Activated T-helper 2 cell treated with anti-CD3 and anti-CD28 coated beads, Interferon-gamma antibody, Interleukin-2, Interleukin-4, amounts not matched to agents 10 μg/mL and 5 μg/mL and 100 μg/mL, durations not matched to agents 14 hours and 24 hours and 36 hours (primary cell): Measurements from ENCODE around the gene NINJ2. TPM values are rescaled to one million over a fixed set of nuclear protein-coding genes. Genes with fewer than 3 reads are reported as not detected.
"Not testable (repeated sequence)": the region's sequence is repeated elsewhere in the genome, so short reads cannot be mapped to it uniquely, and the experiment has no call there.

Source experiments
- DNase-seq: peaks from one replicate; pipeline ENCODE4 v3.0.0; 2021; ENCODE audit warnings: low spot score
- H3K27ac Mint-ChIP-seq: one replicate; pipeline ENCODE4 v1.8.0; 2021; ENCODE audit warnings: mixed read lengths
- H3K27me3 Mint-ChIP-seq: one replicate; pipeline ENCODE4 v1.8.0; 2021; ENCODE audit warnings: low read depth, mixed read lengths
- H3K36me3 Mint-ChIP-seq: one replicate; pipeline ENCODE4 v1.8.0; 2021; ENCODE audit warnings: low read depth, mixed read lengths
- H3K4me1 Mint-ChIP-seq: one replicate; pipeline ENCODE4 v1.8.0; 2021; ENCODE audit warnings: low read depth, mixed read lengths
- H3K4me3 Mint-ChIP-seq: one replicate; pipeline ENCODE4 v1.8.0; 2021; ENCODE audit warnings: low read depth, mild to moderate bottlenecking, moderate library complexity, mixed read lengths
- H3K9me3 Mint-ChIP-seq: one replicate; pipeline ENCODE4 v1.8.0; 2021; ENCODE audit warnings: mixed read lengths
- intact Hi-C: fragments of 100-400 bp; cut with micrococcal nuclease; formaldehyde crosslinking; loops from one replicate; pipeline ENCODE4 v1.15.1; 2023
- total RNA-seq: library from RNA; stranded (reverse); gene quantifications from 2 replicates; pipeline ENCODE4 v1.2.3, GENCODE V29; 2022

Gene NINJ2
- 3.1 and 4.6 TPM in 2 replicates for total RNA-seq

- Mint-ChIP-seq H3K36me3 (no peaks in the 10 kb centered on the region), H3K4me1 (peaks cover 37% of the 10 kb centered on the region), H3K9me3 (no peaks in the 10 kb centered on the region), H3K27me3 (peaks cover 5% of the 10 kb centered on the region), H3K4me3 (peak within 1 kb of the TSS; percentile 49), H3K27ac (peak within 1 kb of the TSS; percentile 68)
- intact Hi-C loops: no loop called here
- DNase-seq: no peak
Observed at GRCh38 chr12:663293-663871, at the start of gene NINJ2. NINJ2 (minus strand) TSS chr12:663445; CDS start chr12:663360, 85 bp downstream.

GRCh38 chr12:712172-712863, 49.1 kb upstream of the NINJ2 start:
- Mint-ChIP-seq H3K36me3 (no peaks in the 10 kb centered on the region), H3K4me1 (peaks cover 29% of the 10 kb centered on the region), H3K27ac (peak overlapping the region; percentile 70), H3K27me3 (no peaks in the 10 kb centered on the region), H3K4me3 (no peak overlapping the region), H3K9me3 (peaks cover 4% of the 10 kb centered on the region)
- DNase-seq: no peak
- intact Hi-C loops: loop anchor here (2.0 kb wide), 1 partner anchor 38 kb away; no protein-coding TSS in a partner anchor

GRCh38 chr12:709455-710020, 46.3 kb upstream of the NINJ2 start:
- Mint-ChIP-seq H3K9me3 (peaks cover 4% of the 10 kb centered on the region), H3K27me3 (no peaks in the 10 kb centered on the region), H3K4me1 (peaks cover 26% of the 10 kb centered on the region), H3K36me3 (no peaks in the 10 kb centered on the region), H3K4me3 (no peak overlapping the region), H3K27ac (no peak overlapping the region)
- no peak for DNase-seq
- intact Hi-C loops: no loop called here

GRCh38 chr12:708084-708483, 44.8 kb upstream of the NINJ2 start:
- H3K27me3 Mint-ChIP-seq, intact Hi-C loops, H3K27ac Mint-ChIP-seq, H3K9me3 Mint-ChIP-seq, H3K36me3 Mint-ChIP-seq, DNase-seq, H3K4me3 Mint-ChIP-seq: not testable (repeated sequence)
- peaks cover 23% of the 10 kb centered on the region for H3K4me1 Mint-ChIP-seq

GRCh38 chr12:704516-705242, 41.4 kb upstream of the NINJ2 start:
- Mint-ChIP-seq H3K9me3 (peaks cover 15% of the 10 kb centered on the region), H3K27me3 (no peaks in the 10 kb centered on the region), H3K4me3 (no peak overlapping the region), H3K27ac (no peak overlapping the region), H3K4me1 (peaks cover 13% of the 10 kb centered on the region), H3K36me3 (no peaks in the 10 kb centered on the region)
- no peak for DNase-seq
- intact Hi-C loops: no loop called here

GRCh38 chr12:701896-702539, 38.8 kb upstream of the NINJ2 start:
- DNase-seq: no peak
- intact Hi-C loops: no loop called here
- Mint-ChIP-seq H3K4me1 (peaks cover 18% of the 10 kb centered on the region), H3K36me3 (peaks cover 10% of the 10 kb centered on the region), H3K9me3 (peaks cover 26% of the 10 kb centered on the region), H3K27me3 (no peaks in the 10 kb centered on the region), H3K4me3 (no peak overlapping the region), H3K27ac (no peak overlapping the region)

- Mint-ChIP-seq H3K4me3 (no peak overlapping the region), H3K27me3 (no peaks in the 10 kb centered on the region), H3K36me3 (peaks cover 23% of the 10 kb centered on the region), H3K27ac (no peak overlapping the region), H3K9me3 (peaks cover 38% of the 10 kb centered on the region), H3K4me1 (peaks cover 18% of the 10 kb centered on the region)
- DNase-seq: no peak
- intact Hi-C loops: no loop called here
Observed at GRCh38 chr12:700016-700415, 36.8 kb upstream of the NINJ2 start.

- H3K27ac Mint-ChIP-seq, intact Hi-C loops, H3K27me3 Mint-ChIP-seq, DNase-seq, H3K4me3 Mint-ChIP-seq, H3K4me1 Mint-ChIP-seq: not testable (repeated sequence)
- Mint-ChIP-seq H3K36me3 (peaks cover 23% of the 10 kb centered on the region), H3K9me3 (peaks cover 38% of the 10 kb centered on the region)
Observed at GRCh38 chr12:698222-698621, 35.0 kb upstream of the NINJ2 start.

GRCh38 chr12:697481-697880, 34.2 kb upstream of the NINJ2 start:
- Mint-ChIP-seq H3K27ac (no peak overlapping the region), H3K4me3 (no peak overlapping the region), H3K27me3 (no peaks in the 10 kb centered on the region), H3K4me1 (peaks cover 8% of the 10 kb centered on the region), H3K36me3 (peaks cover 23% of the 10 kb centered on the region), H3K9me3 (peaks cover 38% of the 10 kb centered on the region)
- intact Hi-C loops: no loop called here
- DNase-seq: no peak

- Mint-ChIP-seq H3K4me3 (no peak overlapping the region), H3K27me3 (no peaks in the 10 kb centered on the region), H3K36me3 (peaks cover 23% of the 10 kb centered on the region), H3K4me1 (peaks cover 8% of the 10 kb centered on the region), H3K27ac (no peak overlapping the region), H3K9me3 (peaks cover 30% of the 10 kb centered on the region)
- intact Hi-C loops: no loop called here
- DNase-seq: no peak
Observed at GRCh38 chr12:694734-695503, 31.7 kb upstream of the NINJ2 start.

- Mint-ChIP-seq H3K4me1 (peaks cover 8% of the 10 kb centered on the region), H3K27ac (no peak overlapping the region), H3K4me3 (no peak overlapping the region), H3K9me3 (peaks cover 25% of the 10 kb centered on the region), H3K36me3 (peaks cover 23% of the 10 kb centered on the region), H3K27me3 (no peaks in the 10 kb centered on the region)
- intact Hi-C loops: no loop called here
- no peak for DNase-seq
Observed at GRCh38 chr12:693934-694533, 30.8 kb upstream of the NINJ2 start.

- Mint-ChIP-seq H3K4me3 (no peak overlapping the region), H3K9me3 (peaks cover 14% of the 10 kb centered on the region), H3K27me3 (no peaks in the 10 kb centered on the region), H3K27ac (no peak overlapping the region), H3K36me3 (peaks cover 14% of the 10 kb centered on the region), H3K4me1 (peaks cover 6% of the 10 kb centered on the region)
- no peak for DNase-seq
- intact Hi-C loops: no loop called here
Observed at GRCh38 chr12:692274-692673, 29.0 kb upstream of the NINJ2 start.
